Epithelial cell of esophagus (primary cell): ENCODE results near the gene RASL10A.

ENCODE experiments used
- DNase-seq: peaks from one replicate; pipeline ENCODE4 v3.0.0; 2010; ENCODE audit warnings: low read depth
- H3K4me3 ChIP-seq: 2 replicates; pipeline ENCODE4 v1.5.1; 2011; ENCODE audit warnings: mild to moderate bottlenecking, low read length, control low read depth
- CTCF ChIP-seq: IDR thresholded peaks from 2 replicates; pipeline ENCODE4 v1.5.1; 2011; ENCODE audit warnings: low read depth, mild to moderate bottlenecking, low read length, control low read depth, inconsistent platforms; ENCODE audit not compliant: insufficient read depth; ENCODE audit errors: missing control alignments

RASL10A gene

GRCh38 chr22:29338398-29338797 lies 22.9 kb upstream of the RASL10A start:
- no peak for TF ChIP-seq CTCF

GRCh38 chr22:29337631-29338284 lies 22.3 kb upstream of the RASL10A start:
- H3K4me3 ChIP-seq: no peak overlapping the region
- no peak for TF ChIP-seq CTCF
- no peak for DNase-seq

More at GRCh38 chr22:29338398-29338797, 22.9 kb upstream of the RASL10A start:
- no peak for DNase-seq
- H3K4me3 ChIP-seq: no peak overlapping the region

- DNase-seq: no peak
- TF ChIP-seq CTCF: no peak
- H3K4me3 ChIP-seq: no peak overlapping the region
These were observed 21.4 kb upstream of the RASL10A start for GRCh38 chr22:29336751-29337490.

DNA sequence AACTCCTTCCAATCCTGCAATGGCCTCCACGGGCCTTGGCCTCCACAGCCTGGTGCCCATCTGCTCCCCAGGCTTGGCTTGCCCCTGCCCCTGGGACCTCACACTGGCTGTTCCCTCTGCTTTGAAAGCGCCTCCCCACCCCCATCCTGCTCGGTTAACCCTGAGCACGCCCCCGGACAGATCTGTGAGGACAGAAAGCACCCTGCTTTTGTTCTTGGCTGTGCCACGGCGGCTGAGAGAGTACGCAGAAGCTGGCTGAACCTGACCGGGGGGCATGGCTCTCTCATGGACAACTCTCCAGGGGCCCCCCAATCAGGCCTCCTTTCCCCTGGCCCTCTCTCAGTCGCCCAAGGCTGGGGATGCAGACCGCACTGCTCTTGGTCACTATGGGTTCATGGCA lies 20.2 kb upstream of the RASL10A start:
- DNase-seq: no peak
- no peak for TF ChIP-seq CTCF
- no peak overlapping the region for H3K4me3 ChIP-seq

GRCh38 chr22:29334696-29335344 lies 19.3 kb upstream of the RASL10A start:
- H3K4me3 ChIP-seq: no peak overlapping the region
- no peak for TF ChIP-seq CTCF
- no peak for DNase-seq

DNA sequence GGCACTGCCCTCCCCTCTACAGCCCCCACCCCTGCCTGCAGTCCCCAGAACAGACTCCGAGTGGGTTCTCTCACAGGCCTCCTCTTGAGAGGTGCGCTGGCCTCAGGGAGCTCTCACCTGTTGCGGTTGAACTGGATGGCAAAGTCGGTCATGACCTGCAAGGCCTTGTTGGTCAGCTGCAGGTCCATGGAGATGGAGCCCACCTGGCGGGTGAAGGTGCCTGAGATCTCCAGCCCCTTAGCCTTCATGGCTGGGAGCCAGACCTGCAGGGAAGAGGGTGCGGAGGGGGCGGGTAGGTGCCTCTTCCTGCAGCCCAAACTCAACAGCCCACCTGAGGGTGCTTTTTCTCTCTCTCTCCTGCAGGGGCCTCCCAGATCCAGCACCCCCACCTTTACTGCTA lies 18.7 kb upstream of the RASL10A start:
- DNase-seq: no peak
- TF ChIP-seq CTCF: no peak
- no peak overlapping the region for H3K4me3 ChIP-seq
